ENCODE measurements around the gene TULP4.

The TULP4 gene, protein sequence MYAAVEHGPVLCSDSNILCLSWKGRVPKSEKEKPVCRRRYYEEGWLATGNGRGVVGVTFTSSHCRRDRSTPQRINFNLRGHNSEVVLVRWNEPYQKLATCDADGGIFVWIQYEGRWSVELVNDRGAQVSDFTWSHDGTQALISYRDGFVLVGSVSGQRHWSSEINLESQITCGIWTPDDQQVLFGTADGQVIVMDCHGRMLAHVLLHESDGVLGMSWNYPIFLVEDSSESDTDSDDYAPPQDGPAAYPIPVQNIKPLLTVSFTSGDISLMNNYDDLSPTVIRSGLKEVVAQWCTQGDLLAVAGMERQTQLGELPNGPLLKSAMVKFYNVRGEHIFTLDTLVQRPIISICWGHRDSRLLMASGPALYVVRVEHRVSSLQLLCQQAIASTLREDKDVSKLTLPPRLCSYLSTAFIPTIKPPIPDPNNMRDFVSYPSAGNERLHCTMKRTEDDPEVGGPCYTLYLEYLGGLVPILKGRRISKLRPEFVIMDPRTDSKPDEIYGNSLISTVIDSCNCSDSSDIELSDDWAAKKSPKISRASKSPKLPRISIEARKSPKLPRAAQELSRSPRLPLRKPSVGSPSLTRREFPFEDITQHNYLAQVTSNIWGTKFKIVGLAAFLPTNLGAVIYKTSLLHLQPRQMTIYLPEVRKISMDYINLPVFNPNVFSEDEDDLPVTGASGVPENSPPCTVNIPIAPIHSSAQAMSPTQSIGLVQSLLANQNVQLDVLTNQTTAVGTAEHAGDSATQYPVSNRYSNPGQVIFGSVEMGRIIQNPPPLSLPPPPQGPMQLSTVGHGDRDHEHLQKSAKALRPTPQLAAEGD (N-terminal part only)

GRCh38 chr6:158312165-158312564 is at the start of gene TULP4:
TULP4 (plus strand) TSS chr6:158312465; CDS start chr6:158314017, 1,552 bp downstream.
- Histone ChIP-seq H3K4me1 (ENCODE audit: control insufficient read depth, insufficient read depth, low read length) (no peaks in the 10 kb centered on the region), H3K4me3 (ENCODE audit: low read length) (no peak within 1 kb of the TSS), H3K36me3 (ENCODE audit: control insufficient read depth, insufficient read depth, low read length) (0 out of 2 replicates have a peak, but pooled peaks cover 3% of the 10 kb centered on the region), H3K9me3 (ENCODE audit: control insufficient read depth, insufficient read depth, low read length) (no peaks in the 10 kb centered on the region), H3K27me3 (ENCODE audit: control insufficient read depth, insufficient read depth, low read length) (no peaks in the 10 kb centered on the region), H3K27ac (ENCODE audit: low read length) (no peak within 1 kb of the TSS)
- no CpG with 5 or more reads among the region's 6 CpGs for WGBS (ENCODE audit: insufficient coverage, insufficient read length)
- DNase-seq (ENCODE audit: low read depth, low spot score): no peak

- Histone ChIP-seq H3K9me3 (ENCODE audit: control insufficient read depth, insufficient read depth, low read length) (no peaks in the 10 kb centered on the region), H3K4me3 (ENCODE audit: low read length) (no peak overlapping the region), H3K36me3 (ENCODE audit: control insufficient read depth, insufficient read depth, low read length) (no peaks in the 10 kb centered on the region; the same call in 1 of the 2 replicates), H3K27ac (ENCODE audit: low read length) (no peak overlapping the region), H3K27me3 (ENCODE audit: control insufficient read depth, insufficient read depth, low read length) (no peaks in the 10 kb centered on the region), H3K4me1 (ENCODE audit: control insufficient read depth, insufficient read depth, low read length) (no peaks in the 10 kb centered on the region)
- WGBS (ENCODE audit: insufficient coverage, insufficient read length): no CpG with 5 or more reads among the region's 5 CpGs
- DNase-seq (ENCODE audit: low read depth, low spot score): no peak
These were observed 49.5 kb upstream of the TULP4 start for GRCh38 chr6:158262755-158263154.

DNA sequence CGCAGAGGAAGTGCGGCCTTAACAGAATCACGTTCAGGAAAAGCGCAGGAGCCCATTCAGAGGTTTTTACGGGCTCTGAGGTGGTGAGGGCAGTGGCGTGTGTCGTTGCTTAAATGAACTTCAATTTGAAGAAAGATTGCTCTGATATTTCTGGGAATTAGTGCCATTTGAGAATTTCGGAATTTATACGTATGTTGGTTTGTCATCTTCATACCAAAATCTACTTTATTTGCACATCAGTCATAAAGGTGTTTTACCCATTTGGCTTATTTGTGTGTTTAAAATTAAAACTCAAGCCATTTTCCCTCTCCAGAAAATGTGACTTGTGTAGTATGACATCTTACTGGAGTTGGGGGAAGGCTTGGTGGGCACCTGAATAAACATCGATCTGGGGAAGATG is 48.1 kb upstream of the TULP4 start:
- no peak for DNase-seq (ENCODE audit: low read depth, low spot score)
- H3K27ac ChIP-seq (ENCODE audit: low read length): no peak overlapping the region
- H3K9me3 ChIP-seq (ENCODE audit: control insufficient read depth, insufficient read depth, low read length): no peaks in the 10 kb centered on the region
- no peaks in the 10 kb centered on the region; the same call in 1 of the 2 replicates for H3K36me3 ChIP-seq (ENCODE audit: control insufficient read depth, insufficient read depth, low read length)
- WGBS (ENCODE audit: insufficient coverage, insufficient read length): no CpG with 5 or more reads among the region's 10 CpGs
- H3K4me3 ChIP-seq (ENCODE audit: low read length): no peak overlapping the region
- no peaks in the 10 kb centered on the region for H3K4me1 ChIP-seq (ENCODE audit: control insufficient read depth, insufficient read depth, low read length)
- H3K27me3 ChIP-seq (ENCODE audit: control insufficient read depth, insufficient read depth, low read length): no peaks in the 10 kb centered on the region

DNA sequence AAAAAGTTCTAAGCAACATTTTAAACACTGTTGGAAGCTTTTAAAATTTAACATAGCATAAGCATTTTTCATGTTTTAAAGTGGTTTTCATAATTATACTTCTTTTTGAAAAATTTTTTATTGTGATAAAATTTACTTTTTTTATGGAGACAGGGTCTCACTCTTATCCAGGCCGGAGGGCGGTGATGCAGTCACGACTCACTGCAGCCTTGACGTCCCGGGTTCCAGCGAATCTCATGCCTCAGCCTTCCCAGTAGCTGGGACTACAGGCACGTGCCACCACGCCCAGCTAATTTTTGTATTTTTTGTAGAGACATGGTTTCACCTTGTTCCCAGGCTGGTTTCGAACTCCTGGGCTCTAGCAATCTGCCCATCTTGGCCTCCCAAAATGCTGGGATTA is 46.1 kb upstream of the TULP4 start:
- WGBS (ENCODE audit: insufficient coverage, insufficient read length): no CpG with 5 or more reads among the region's 9 CpGs
- no peaks in the 10 kb centered on the region for H3K4me1 ChIP-seq (ENCODE audit: control insufficient read depth, insufficient read depth, low read length)
- no peak for DNase-seq (ENCODE audit: low read depth, low spot score)
- no peak overlapping the region for H3K4me3 ChIP-seq (ENCODE audit: low read length)
- no peaks in the 10 kb centered on the region for H3K9me3 ChIP-seq (ENCODE audit: control insufficient read depth, insufficient read depth, low read length)
- H3K27ac ChIP-seq (ENCODE audit: low read length): no peak overlapping the region
- no peaks in the 10 kb centered on the region for H3K27me3 ChIP-seq (ENCODE audit: control insufficient read depth, insufficient read depth, low read length)
- no peaks in the 10 kb centered on the region; the same call in 1 of the 2 replicates for H3K36me3 ChIP-seq (ENCODE audit: control insufficient read depth, insufficient read depth, low read length)

DNA sequence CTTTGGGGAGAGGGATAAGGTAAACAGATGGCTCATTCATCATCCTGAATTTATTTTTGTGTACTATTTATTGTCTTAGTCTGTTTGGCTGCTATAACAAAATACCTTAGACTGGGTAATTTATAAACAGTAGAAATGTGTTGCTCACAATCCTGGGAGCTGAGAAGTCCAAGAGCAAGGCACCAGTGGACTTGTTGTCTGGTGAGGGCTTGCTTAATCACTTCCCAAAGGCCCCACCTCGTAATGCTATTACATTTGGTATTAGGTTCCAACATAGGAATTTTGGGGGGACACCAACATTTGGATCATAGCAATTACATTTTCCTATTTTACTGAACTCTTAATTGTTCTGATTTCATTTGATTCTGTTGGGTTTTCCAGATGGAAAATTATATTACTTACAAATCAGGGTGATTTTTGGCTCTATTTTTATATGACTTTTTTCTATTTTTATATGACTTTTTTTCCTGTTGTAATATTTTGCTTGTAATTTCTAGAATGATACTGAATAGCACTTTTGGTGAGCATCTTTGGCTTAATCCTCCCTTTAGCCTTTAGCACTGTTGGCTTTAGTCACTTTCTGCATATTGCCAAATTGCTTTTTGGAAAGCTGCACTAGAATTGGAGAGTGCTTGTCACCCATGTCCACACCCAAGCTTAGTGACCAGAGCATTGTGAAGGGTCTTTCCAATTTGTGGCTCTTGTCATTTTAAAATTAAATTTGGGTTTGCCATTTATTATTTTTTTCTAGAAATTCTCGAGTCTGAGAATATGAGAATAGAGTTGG is 43.7 kb upstream of the TULP4 start:
- no peaks in the 10 kb centered on the region; the same call in 1 of the 2 replicates for H3K27me3 ChIP-seq (ENCODE audit: control insufficient read depth, insufficient read depth, low read length)
- H3K9me3 ChIP-seq (ENCODE audit: control insufficient read depth, insufficient read depth, low read length): no peaks in the 10 kb centered on the region
- no peaks in the 10 kb centered on the region for H3K36me3 ChIP-seq (ENCODE audit: control insufficient read depth, insufficient read depth, low read length)
- H3K4me3 ChIP-seq (ENCODE audit: low read length): no peak overlapping the region
- no CpG with 5 or more reads among the region's 2 CpGs for WGBS (ENCODE audit: insufficient coverage, insufficient read length)
- DNase-seq (ENCODE audit: low read depth, low spot score): no peak
- H3K4me1 ChIP-seq (ENCODE audit: control insufficient read depth, insufficient read depth, low read length): no peaks in the 10 kb centered on the region
- H3K27ac ChIP-seq (ENCODE audit: low read length): no peak overlapping the region

GRCh38 chr6:158269657-158270056 is 42.6 kb upstream of the TULP4 start:
- H3K4me3 ChIP-seq (ENCODE audit: low read length): no peak overlapping the region
- H3K36me3 ChIP-seq (ENCODE audit: control insufficient read depth, insufficient read depth, low read length): no peaks in the 10 kb centered on the region
- no peak for DNase-seq (ENCODE audit: low read depth, low spot score)
- H3K9me3 ChIP-seq (ENCODE audit: control insufficient read depth, insufficient read depth, low read length): no peaks in the 10 kb centered on the region
- WGBS (ENCODE audit: insufficient coverage, insufficient read length): no CpG with 5 or more reads among the region's 3 CpGs
- no peak overlapping the region for H3K27ac ChIP-seq (ENCODE audit: low read length)
- no peaks in the 10 kb centered on the region for H3K4me1 ChIP-seq (ENCODE audit: control insufficient read depth, insufficient read depth, low read length)
- H3K27me3 ChIP-seq (ENCODE audit: control insufficient read depth, insufficient read depth, low read length): no peaks in the 10 kb centered on the region; the same call in 1 of the 2 replicates

GRCh38 chr6:158270389-158271127 is 41.7 kb upstream of the TULP4 start:
- no peak overlapping the region for H3K4me3 ChIP-seq (ENCODE audit: low read length)
- no peak for DNase-seq (ENCODE audit: low read depth, low spot score)
- no peaks in the 10 kb centered on the region; the same call in 1 of the 2 replicates for H3K27me3 ChIP-seq (ENCODE audit: control insufficient read depth, insufficient read depth, low read length)
- H3K9me3 ChIP-seq (ENCODE audit: control insufficient read depth, insufficient read depth, low read length): no peaks in the 10 kb centered on the region
- no peak overlapping the region for H3K27ac ChIP-seq (ENCODE audit: low read length)
- WGBS (ENCODE audit: insufficient coverage, insufficient read length): no CpG with 5 or more reads among the region's 11 CpGs
- H3K36me3 ChIP-seq (ENCODE audit: control insufficient read depth, insufficient read depth, low read length): no peaks in the 10 kb centered on the region
- no peaks in the 10 kb centered on the region for H3K4me1 ChIP-seq (ENCODE audit: control insufficient read depth, insufficient read depth, low read length)

DNA sequence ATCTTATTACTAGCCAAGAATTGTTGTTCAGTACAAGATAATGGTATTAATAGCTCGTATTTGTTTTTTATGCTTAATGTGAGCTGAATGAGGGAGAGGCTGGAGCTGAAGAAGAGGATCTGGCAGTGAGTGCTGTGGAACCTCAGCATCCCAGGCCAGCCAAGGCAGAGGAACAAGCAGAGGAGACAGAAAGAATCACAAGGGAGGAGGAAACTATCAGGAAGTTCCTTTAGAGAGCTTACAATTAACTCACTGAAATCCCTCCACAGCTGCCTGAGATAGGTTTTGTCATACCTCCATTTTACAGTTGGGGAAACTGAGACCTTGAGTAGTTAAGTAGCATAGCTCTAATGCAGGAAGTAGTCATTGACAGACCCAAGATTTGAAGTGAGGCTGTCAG is 39.9 kb upstream of the TULP4 start:
- no CpG with 5 or more reads among the region's 1 CpG for WGBS (ENCODE audit: insufficient coverage, insufficient read length)
- no peaks in the 10 kb centered on the region for H3K9me3 ChIP-seq (ENCODE audit: control insufficient read depth, insufficient read depth, low read length)
- H3K4me3 ChIP-seq (ENCODE audit: low read length): no peak overlapping the region
- no peaks in the 10 kb centered on the region for H3K4me1 ChIP-seq (ENCODE audit: control insufficient read depth, insufficient read depth, low read length)
- H3K27me3 ChIP-seq (ENCODE audit: control insufficient read depth, insufficient read depth, low read length): no peaks in the 10 kb centered on the region; the same call in 1 of the 2 replicates
- no peak overlapping the region for H3K27ac ChIP-seq (ENCODE audit: low read length)
- DNase-seq (ENCODE audit: low read depth, low spot score): no peak
- no peaks in the 10 kb centered on the region for H3K36me3 ChIP-seq (ENCODE audit: control insufficient read depth, insufficient read depth, low read length)

- DNase-seq (ENCODE audit: low read depth, low spot score): no peak
- no CpG with 5 or more reads among the region's 2 CpGs for WGBS (ENCODE audit: insufficient coverage, insufficient read length)
- Histone ChIP-seq H3K4me1 (ENCODE audit: control insufficient read depth, insufficient read depth, low read length) (no peaks in the 10 kb centered on the region), H3K27me3 (ENCODE audit: control insufficient read depth, insufficient read depth, low read length) (no peaks in the 10 kb centered on the region), H3K4me3 (ENCODE audit: low read length) (no peak overlapping the region), H3K9me3 (ENCODE audit: control insufficient read depth, insufficient read depth, low read length) (no peaks in the 10 kb centered on the region), H3K27ac (ENCODE audit: low read length) (no peak overlapping the region), H3K36me3 (ENCODE audit: control insufficient read depth, insufficient read depth, low read length) (no peaks in the 10 kb centered on the region)
These were observed 34.3 kb upstream of the TULP4 start for GRCh38 chr6:158278004-158278403.

All from iPS DF 6.9 (cell line).